ENCODE results near the gene CD177.
"Not testable (repeated sequence)": the region's sequence is repeated elsewhere in the genome, so short reads cannot be mapped to it uniquely, and the experiment has no call there.

Gene CD177

GRCh38 chr19:43332058-43332922, 21.2 kb upstream of the CD177 start:
- no peak for DNase-seq (ENCODE audit: low read depth in 3 of 3, low spot score in 1 of 3)

- not testable (repeated sequence) for DNase-seq (ENCODE audit: low read depth in 3 of 3, low spot score in 1 of 3)
Measured at GRCh38 chr19:43336508-43336907, 17.0 kb upstream of the CD177 start.

- DNase-seq (ENCODE audit: low read depth in 3 of 3, low spot score in 1 of 3): no peak
Measured at GRCh38 chr19:43337737-43338136, 15.7 kb upstream of the CD177 start.

GRCh38 chr19:43338530-43338929, 15.0 kb upstream of the CD177 start:
- no peak for DNase-seq (ENCODE audit: low read depth in 3 of 3, low spot score in 1 of 3)

- DNase-seq (ENCODE audit: low read depth in 3 of 3, low spot score in 1 of 3): not testable (repeated sequence)
Measured at GRCh38 chr19:43339243-43339930, 14.1 kb upstream of the CD177 start.

- DNase-seq (ENCODE audit: low read depth in 3 of 3, low spot score in 1 of 3): not testable (repeated sequence)
Measured at GRCh38 chr19:43340101-43340500, 13.4 kb upstream of the CD177 start.

GRCh38 chr19:43341098-43341497, 12.4 kb upstream of the CD177 start:
- DNase-seq (ENCODE audit: low read depth in 3 of 3, low spot score in 1 of 3): not testable (repeated sequence)

- DNase-seq (ENCODE audit: low read depth in 3 of 3, low spot score in 1 of 3): not testable (repeated sequence)
Measured at GRCh38 chr19:43342104-43342503, 11.4 kb upstream of the CD177 start.

- not testable (repeated sequence) for DNase-seq (ENCODE audit: low read depth in 3 of 3, low spot score in 1 of 3)
Measured at GRCh38 chr19:43344347-43344925, 9.1 kb upstream of the CD177 start.

- DNase-seq (ENCODE audit: low read depth in 3 of 3, low spot score in 1 of 3): not testable (repeated sequence)
Measured at GRCh38 chr19:43349813-43350212, 3.7 kb upstream of the CD177 start.

- DNase-seq (ENCODE audit: low read depth in 3 of 3, low spot score in 1 of 3): no peak
Measured at GRCh38 chr19:43351998-43352746, 1.3 kb upstream of the CD177 start.

- DNase-seq (ENCODE audit: low read depth in 3 of 3, low spot score in 1 of 3): no peak
Measured at GRCh38 chr19:43354305-43354627, 780 bp downstream of the CD177 start.

- not testable (repeated sequence) for DNase-seq (ENCODE audit: low read depth in 3 of 3, low spot score in 1 of 3)
Measured at GRCh38 chr19:43356749-43357148, 3.3 kb downstream of the CD177 start.

GRCh38 chr19:43362179-43362578, 8.7 kb downstream of the CD177 start:
- no peak for DNase-seq (ENCODE audit: low read depth in 3 of 3, low spot score in 1 of 3)

GRCh38 chr19:43362745-43363144, 9.3 kb downstream of the CD177 start:
- DNase-seq (ENCODE audit: low read depth in 3 of 3, low spot score in 1 of 3): no peak

GRCh38 chr19:43365677-43366076, 12.2 kb downstream of the CD177 start:
- DNase-seq (ENCODE audit: low read depth in 3 of 3, low spot score in 1 of 3): not testable (repeated sequence)

GRCh38 chr19:43367822-43368221, 14.3 kb downstream of the CD177 start:
- no peak for DNase-seq (ENCODE audit: low read depth in 3 of 3, low spot score in 1 of 3)

GRCh38 chr19:43368897-43369296, 15.4 kb downstream of the CD177 start:
- DNase-seq (ENCODE audit: low read depth in 3 of 3, low spot score in 1 of 3): not testable (repeated sequence)

GRCh38 chr19:43371909-43372308, 18.4 kb downstream of the CD177 start:
- no peak for DNase-seq (ENCODE audit: low read depth in 3 of 3, low spot score in 1 of 3)

GRCh38 chr19:43372462-43372861, 19.0 kb downstream of the CD177 start:
- no peak for DNase-seq (ENCODE audit: low read depth in 3 of 3, low spot score in 1 of 3)

- not testable (repeated sequence) for DNase-seq (ENCODE audit: low read depth in 3 of 3, low spot score in 1 of 3)
Measured at GRCh38 chr19:43377624-43378023, 24.1 kb downstream of the CD177 start.

Data from stimulated activated CD4-positive, alpha-beta T cell treated with anti-CD3 and anti-CD28 coated beads, TNF-alpha, amount 100 ng/mL, for 1 hour (primary cell).